Upper lobe of right lung (tissue), 1 donor: ENCODE measurements around the gene GNRH2. TPM values are rescaled to one million over a fixed set of nuclear protein-coding genes. Genes with fewer than 3 reads are reported as not detected.

Experiments
- ATAC-seq: fragments of 200-7000 bp; cut with Tn5 transposase; one replicate; pipeline ENCODE4 v1.9.1; 2020; ENCODE audit warnings: mild to moderate bottlenecking, moderate library complexity
- DNase-seq: peaks from one replicate; pipeline ENCODE4 v3.0.0-alpha.2; 2020
- H3K27ac ChIP-seq: fragments of 200-600 bp; one replicate; pipeline ENCODE4 v1.8.0; 2022
- H3K27me3 ChIP-seq: fragments of 200-600 bp; one replicate; pipeline ENCODE4 v1.8.0; 2022; ENCODE audit warnings: mild to moderate bottlenecking
- H3K36me3 ChIP-seq: fragments of 200-600 bp; one replicate; pipeline ENCODE4 v1.8.0; 2022
- H3K4me1 ChIP-seq: fragments of 200-600 bp; one replicate; pipeline ENCODE4 v1.8.0; 2022
- H3K4me3 ChIP-seq: fragments of 200-600 bp; one replicate; pipeline ENCODE4 v1.8.0; 2022; ENCODE audit warnings: mild to moderate bottlenecking
- H3K9me3 ChIP-seq: fragments of 200-600 bp; one replicate; pipeline ENCODE4 v1.8.0; 2022
- intact Hi-C: fragments of 100-400 bp; cut with DNase I; formaldehyde crosslinking; loops from one replicate; pipeline ENCODE4 v1.11.0; 2022
- total RNA-seq: library from RNA; stranded (reverse); fragmentation: NEBNext Ultra II Directional; extraction: Animal tissue kit (Norgen Biotek cat#: 25700); gene quantifications from one replicate; pipeline ENCODE4 v1.2.1, GENCODE V29; 2021
- TF ChIP-seq, protein P1 (sequence below): fragments of 200-600 bp; IDR thresholded peaks from one replicate; pipeline ENCODE4 v1.8.0; 2022; ENCODE audit warnings: antibody characterized with exemption
- donor health status: DM: no; HTN: yes; CAD: no; lungs with severe emphysema.

The GNRH2 gene
- total RNA-seq, 1 donor from 2014 or later, result not detected

DNA sequence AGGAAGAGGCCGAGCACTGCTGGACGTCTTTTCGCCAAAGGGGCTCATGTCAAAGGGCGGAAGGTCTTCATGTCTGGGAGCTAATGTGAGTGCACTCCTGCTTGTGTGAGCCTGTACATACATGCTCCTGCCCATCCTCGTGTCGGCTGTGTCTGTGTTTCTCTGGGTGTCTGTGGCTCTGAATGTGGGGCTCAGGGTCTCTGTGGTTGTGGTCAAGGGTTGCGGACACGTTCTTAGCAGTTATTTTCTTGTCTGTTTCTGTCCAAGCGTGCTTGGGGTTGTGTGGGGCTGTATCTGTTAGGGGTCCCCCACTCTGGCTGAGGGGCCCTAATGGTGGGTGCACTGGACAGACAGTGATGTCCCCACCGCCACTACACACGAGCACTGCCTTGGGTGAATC is 38.2 kb downstream of the GNRH2 start:
- ATAC-seq, result no peak
- peaks cover 11% of the 10 kb centered on the region for H3K4me1 ChIP-seq
- H3K36me3 ChIP-seq, result no peaks in the 10 kb centered on the region
- no peak for DNase-seq
- H3K9me3 ChIP-seq, result no peaks in the 10 kb centered on the region
- TF ChIP-seq, protein P1, sequence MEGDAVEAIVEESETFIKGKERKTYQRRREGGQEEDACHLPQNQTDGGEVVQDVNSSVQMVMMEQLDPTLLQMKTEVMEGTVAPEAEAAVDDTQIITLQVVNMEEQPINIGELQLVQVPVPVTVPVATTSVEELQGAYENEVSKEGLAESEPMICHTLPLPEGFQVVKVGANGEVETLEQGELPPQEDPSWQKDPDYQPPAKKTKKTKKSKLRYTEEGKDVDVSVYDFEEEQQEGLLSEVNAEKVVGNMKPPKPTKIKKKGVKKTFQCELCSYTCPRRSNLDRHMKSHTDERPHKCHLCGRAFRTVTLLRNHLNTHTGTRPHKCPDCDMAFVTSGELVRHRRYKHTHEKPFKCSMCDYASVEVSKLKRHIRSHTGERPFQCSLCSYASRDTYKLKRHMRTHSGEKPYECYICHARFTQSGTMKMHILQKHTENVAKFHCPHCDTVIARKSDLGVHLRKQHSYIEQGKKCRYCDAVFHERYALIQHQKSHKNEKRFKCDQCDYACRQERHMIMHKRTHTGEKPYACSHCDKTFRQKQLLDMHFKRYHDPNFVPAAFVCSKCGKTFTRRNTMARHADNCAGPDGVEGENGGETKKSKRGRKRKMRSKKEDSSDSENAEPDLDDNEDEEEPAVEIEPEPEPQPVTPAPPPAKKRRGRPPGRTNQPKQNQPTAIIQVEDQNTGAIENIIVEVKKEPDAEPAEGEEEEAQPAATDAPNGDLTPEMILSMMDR, result no peak
- H3K27me3 ChIP-seq, result peaks cover 31% of the 10 kb centered on the region
- intact Hi-C loops, result no loop called here
- H3K4me3 ChIP-seq, result no peak overlapping the region
- no peak overlapping the region for H3K27ac ChIP-seq

- ATAC-seq, result peak; percentile 37
- DNase-seq, result no peak
- no peaks in the 10 kb centered on the region for H3K9me3 ChIP-seq
- H3K27me3 ChIP-seq, result peaks cover 31% of the 10 kb centered on the region
- TF ChIP-seq, protein P1, result no peak
- H3K4me1 ChIP-seq, result peaks cover 11% of the 10 kb centered on the region
- no peaks in the 10 kb centered on the region for H3K36me3 ChIP-seq
- H3K4me3 ChIP-seq, result no peak overlapping the region
- no peak overlapping the region for H3K27ac ChIP-seq
- intact Hi-C loops, result no loop called here
Observed at GRCh38 chr20:3082306-3082951, 39.0 kb downstream of the GNRH2 start.

- TF ChIP-seq, protein P1, result no peak
- Histone ChIP-seq H3K4me1 (peaks cover 11% of the 10 kb centered on the region), H3K36me3 (no peaks in the 10 kb centered on the region), H3K27me3 (peaks cover 31% of the 10 kb centered on the region), H3K9me3 (no peaks in the 10 kb centered on the region), H3K4me3 (peak overlapping the region; percentile 25), H3K27ac (no peak overlapping the region)
- ATAC-seq, result peak; percentile 34
- DNase-seq, result no peak
- intact Hi-C loops, result no loop called here
Observed at GRCh38 chr20:3082955-3083952, 39.8 kb downstream of the GNRH2 start.

DNA sequence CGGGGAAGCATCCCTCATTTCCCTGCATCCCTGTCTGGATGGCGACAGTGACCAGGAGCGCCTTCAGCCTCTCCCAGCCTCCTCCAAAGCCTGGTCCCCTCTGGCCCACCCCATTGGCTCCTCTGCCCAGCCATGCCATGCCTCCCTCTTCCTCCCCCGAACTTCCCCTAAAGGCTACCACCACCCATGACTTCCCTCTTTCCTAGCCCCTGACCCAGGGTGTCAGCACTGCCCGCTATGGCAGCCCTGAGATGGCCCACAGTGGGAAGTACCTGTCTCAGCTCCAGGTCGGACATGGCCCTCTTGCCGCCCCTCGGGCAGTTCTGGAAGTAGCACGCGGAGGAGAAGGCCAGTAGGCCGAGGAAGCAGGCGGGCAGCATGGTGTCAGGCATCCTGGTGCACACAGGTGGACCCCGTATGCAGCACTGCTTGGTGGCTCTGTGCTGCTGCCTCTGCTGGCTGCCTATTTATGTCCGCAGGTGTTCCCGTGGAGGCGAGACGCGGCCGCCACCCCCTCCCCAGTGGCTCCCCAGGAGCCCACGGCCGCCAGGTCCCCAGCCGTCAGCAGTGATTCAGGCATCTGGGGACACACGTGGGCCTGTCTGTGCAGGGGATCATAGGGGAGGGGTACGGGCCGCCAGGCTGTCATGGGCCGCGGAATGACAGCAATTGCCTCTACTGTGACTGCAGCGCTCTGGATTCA is 41.0 kb downstream of the GNRH2 start, which contains the start of gene AVP:
AVP (minus strand) TSS at position 442 of the 703 bp plus-strand sequence; CDS start at position 392, 50 bp downstream.
- H3K9me3 ChIP-seq, result no peaks in the 10 kb centered on the region
- H3K4me3 ChIP-seq, result no peak within 1 kb of the TSS
- ATAC-seq (peak; percentile 20), DNase-seq (no peak)
- no peak within 1 kb of the TSS for H3K27ac ChIP-seq
- no peaks in the 10 kb centered on the region for H3K36me3 ChIP-seq
- peaks cover 31% of the 10 kb centered on the region for H3K27me3 ChIP-seq
- intact Hi-C loops, result no loop called here
- TF ChIP-seq, protein P1, result no peak
- H3K4me1 ChIP-seq, result peaks cover 11% of the 10 kb centered on the region

- Histone ChIP-seq H3K4me3 (no peak overlapping the region), H3K27me3 (peaks cover 37% of the 10 kb centered on the region), H3K27ac (no peak overlapping the region), H3K36me3 (no peaks in the 10 kb centered on the region), H3K9me3 (no peaks in the 10 kb centered on the region), H3K4me1 (peaks cover 11% of the 10 kb centered on the region)
- TF ChIP-seq, protein P1, result no peak
- intact Hi-C loops, result no loop called here
- DNase-seq (no peak), ATAC-seq (no peak)
Observed at GRCh38 chr20:3084986-3085360, 41.6 kb downstream of the GNRH2 start.
